GM12872 (cell line): ENCODE measurements around the gene KAZALD1.

Experiments used
- CTCF ChIP-seq: IDR thresholded peaks from 3 replicates; pipeline ENCODE4 v1.5.1; 2011; ENCODE audit warnings: low read depth, mild to moderate bottlenecking, low read length, moderate library complexity; ENCODE audit not compliant: insufficient read depth

Gene KAZALD1

GRCh38 chr10:101097881-101098280 lies 36.1 kb downstream of the KAZALD1 start:
- TF ChIP-seq CTCF = no peak

- TF ChIP-seq CTCF = no peak
These were observed 38.1 kb downstream of the KAZALD1 start for GRCh38 chr10:101099901-101100300.

GRCh38 chr10:101101372-101101881 lies 39.6 kb downstream of the KAZALD1 start:
- TF ChIP-seq CTCF = no peak

- TF ChIP-seq CTCF = no peak
These were observed 41.6 kb downstream of the KAZALD1 start for GRCh38 chr10:101103430-101103829.

- no peak for TF ChIP-seq CTCF
These were observed 44.6 kb downstream of the KAZALD1 start for GRCh38 chr10:101106351-101106750.

- no peak for TF ChIP-seq CTCF
These were observed 46.0 kb downstream of the KAZALD1 start for GRCh38 chr10:101107771-101108170.

GRCh38 chr10:101110856-101111523 lies 49.2 kb downstream of the KAZALD1 start:
- no peak for TF ChIP-seq CTCF
